Activated gamma-delta T cell treated with Interleukin-2 at 50 U/mL for 16 hours (primary cell): ENCODE data around the gene LRIG1.

Source experiments
- DNase-seq: peaks from one replicate; pipeline ENCODE4 v3.0.0-alpha.2; 2020

Gene LRIG1

GRCh38 chr3:66378256-66378655 is 122.6 kb downstream of the LRIG1 start:
- DNase-seq, result peak; percentile 43

- DNase-seq, result no peak
Measured at GRCh38 chr3:66377800-66378199, 123.0 kb downstream of the LRIG1 start.

GRCh38 chr3:66376568-66376967 is 124.3 kb downstream of the LRIG1 start:
- DNase-seq, result no peak

- DNase-seq, result peak; percentile 56
Measured at GRCh38 chr3:66372681-66373350, 128.0 kb downstream of the LRIG1 start.

- DNase-seq, result no peak
Measured at GRCh38 chr3:66371432-66371831, 129.4 kb downstream of the LRIG1 start.

GRCh38 chr3:66370179-66370578 is 130.6 kb downstream of the LRIG1 start:
- DNase-seq, result no peak

- no peak for DNase-seq
Measured at GRCh38 chr3:66367979-66368378, 132.8 kb downstream of the LRIG1 start.

GRCh38 chr3:66366747-66367146 is 134.1 kb downstream of the LRIG1 start:
- DNase-seq, result no peak

GRCh38 chr3:66365080-66365479 is 135.7 kb downstream of the LRIG1 start:
- DNase-seq, result no peak

- DNase-seq, result no peak
Measured at GRCh38 chr3:66363148-66363547, 137.7 kb downstream of the LRIG1 start.

- no peak for DNase-seq
Measured at GRCh38 chr3:66362541-66362941, 138.3 kb downstream of the LRIG1 start.

GRCh38 chr3:66361356-66361755 is 139.5 kb downstream of the LRIG1 start:
- DNase-seq, result no peak

- DNase-seq, result no peak
Measured at GRCh38 chr3:66355997-66356396, 144.8 kb downstream of the LRIG1 start.

GRCh38 chr3:66355394-66355793 is 145.4 kb downstream of the LRIG1 start:
- DNase-seq, result no peak

GRCh38 chr3:66354001-66354400 is 146.8 kb downstream of the LRIG1 start:
- no peak for DNase-seq

- no peak for DNase-seq
Measured at GRCh38 chr3:66353530-66353929, 147.3 kb downstream of the LRIG1 start.

GRCh38 chr3:66353039-66353438 is 147.8 kb downstream of the LRIG1 start:
- DNase-seq, result no peak

GRCh38 chr3:66350601-66351000 is 150.2 kb downstream of the LRIG1 start:
- no peak for DNase-seq

- no peak for DNase-seq
Measured at GRCh38 chr3:66348704-66349103, 152.1 kb downstream of the LRIG1 start.

- DNase-seq, result no peak
Measured at GRCh38 chr3:66344848-66345578, 155.8 kb downstream of the LRIG1 start.

GRCh38 chr3:66344391-66344811 is 156.4 kb downstream of the LRIG1 start:
- DNase-seq, result no peak

GRCh38 chr3:66342717-66343356 is 158.0 kb downstream of the LRIG1 start:
- no peak for DNase-seq

- DNase-seq, result no peak
Measured at GRCh38 chr3:66338927-66339326, 161.9 kb downstream of the LRIG1 start.

GRCh38 chr3:66336333-66336766 is 164.5 kb downstream of the LRIG1 start:
- no peak for DNase-seq
